HepG2 (cell line): ENCODE results near the gene HHIPL1. TPM values are rescaled to one million over a fixed set of nuclear protein-coding genes. Genes with fewer than 3 reads are reported as not detected.

Experiments
- BRD4 ChIP-seq: sonication (generic); formaldehyde crosslinking; IDR thresholded peaks from 2 replicates; pipeline ENCODE4 v1.4.0; 2020; ENCODE audit warnings: missing genetic modification reagents
- CCAR2 ChIP-seq: fragments of 200-400 bp; formaldehyde crosslinking; optimal IDR thresholded peaks from 2 replicates; pipeline ENCODE3; 2018; ENCODE audit warnings: low read depth, mild to moderate bottlenecking, low read length, moderate library complexity
- ELF1 ChIP-seq: sonication (generic); formaldehyde crosslinking; IDR thresholded peaks from 2 replicates; pipeline ENCODE4 v1.4.0; 2020; ENCODE audit warnings: missing genetic modification reagents
- FOXO1 ChIP-seq: sonication (generic); formaldehyde crosslinking; IDR thresholded peaks from 2 replicates; pipeline ENCODE4 v1.4.0; 2020; ENCODE audit warnings: missing genetic modification reagents
- HOXA5 ChIP-seq: sonication (generic); formaldehyde crosslinking; IDR thresholded peaks from 2 replicates; pipeline ENCODE4 v1.4.0; 2020; ENCODE audit warnings: missing genetic modification reagents
- ISX ChIP-seq: sonication (generic); formaldehyde crosslinking; conservative IDR thresholded peaks from 2 replicates; pipeline ENCODE4 v1.5.0; 2020; ENCODE audit warnings: missing genetic modification reagents
- MED1 ChIP-seq: sonication (generic); formaldehyde crosslinking; IDR thresholded peaks from 2 replicates; pipeline ENCODE4 v1.4.0; 2020; ENCODE audit warnings: missing genetic modification reagents
- MIER2 ChIP-seq: IDR thresholded peaks from 2 replicates; pipeline ENCODE4 v1.6.1; 2016; ENCODE audit warnings: missing biosample characterization, missing genetic modification reagents
- MXI1 ChIP-seq: IDR thresholded peaks from 3 replicates; pipeline ENCODE4 v1.6.1; 2012; ENCODE audit warnings: low read depth, low read length, inconsistent platforms, borderline replicate concordance
- NFYB ChIP-seq: sonication (generic); formaldehyde crosslinking; IDR thresholded peaks from 2 replicates; pipeline ENCODE4 v1.4.0; 2020; ENCODE audit warnings: missing genetic modification reagents
- PHF20 ChIP-seq: sonication (generic); formaldehyde crosslinking; IDR thresholded peaks from 2 replicates; pipeline ENCODE4 v1.5.0; 2020; ENCODE audit warnings: mild to moderate bottlenecking, missing genetic modification reagents
- PRMT3 ChIP-seq: sonication (generic); formaldehyde crosslinking; IDR thresholded peaks from 2 replicates; pipeline ENCODE4 v1.8.1; 2022; ENCODE audit warnings: low read depth, mild to moderate bottlenecking, moderate library complexity, missing genetic modification reagents, borderline replicate concordance
- RBM39 ChIP-seq: fragments of 200-400 bp; formaldehyde crosslinking; IDR thresholded peaks from one replicate; pipeline ENCODE4 v1.6.1; 2018; ENCODE audit warnings: antibody characterized with exemption, mild to moderate bottlenecking, low read depth, low read length; ENCODE audit not compliant: poor library complexity, severe bottlenecking
- RFX5 ChIP-seq: IDR thresholded peaks from 2 replicates; pipeline ENCODE4 v1.6.1; 2011; ENCODE audit warnings: low read depth, low read length, improper control_type of control experiment
- SATB2 ChIP-seq: sonication (generic); formaldehyde crosslinking; IDR thresholded peaks from 2 replicates; pipeline ENCODE4 v1.5.0; 2020; ENCODE audit warnings: missing genetic modification reagents
- SMAD3 ChIP-seq: sonication (generic); formaldehyde crosslinking; IDR thresholded peaks from 2 replicates; pipeline ENCODE4 v1.4.0; 2020; ENCODE audit warnings: missing genetic modification reagents
- STAG1 ChIP-seq: sonication (generic); formaldehyde crosslinking; IDR thresholded peaks from 2 replicates; pipeline ENCODE4 v1.4.0; 2020; ENCODE audit warnings: missing genetic modification reagents
- ZBTB38 ChIP-seq: sonication (generic); formaldehyde crosslinking; IDR thresholded peaks from 2 replicates; pipeline ENCODE4 v1.5.1; 2020; ENCODE audit warnings: mild to moderate bottlenecking, missing genetic modification reagents
- ZFYVE20 ChIP-seq: sonication (generic); formaldehyde crosslinking; IDR thresholded peaks from 2 replicates; pipeline ENCODE4 v1.8.0; 2023; ENCODE audit warnings: low read depth, mild to moderate bottlenecking, moderate library complexity, missing genetic modification reagents, borderline replicate concordance
- ZHX2 ChIP-seq, 2 experiments: sonication (generic) in 1 of 2; formaldehyde crosslinking in 1 of 2; IDR thresholded peaks; 2 replicates each; pipeline versions ENCODE4 v1.6.1 to v1.9.0; 2014 to 2022; ENCODE audit warnings: antibody characterized with exemption in 1 of 2, borderline replicate concordance in 1 of 2, inconsistent platforms in 1 of 2, low read depth in 1 of 2, missing genetic modification reagents in 1 of 2
- ZNF598 ChIP-seq: sonication (generic); formaldehyde crosslinking; IDR thresholded peaks from 2 replicates; pipeline ENCODE4 v1.5.1; 2020; ENCODE audit warnings: mild to moderate bottlenecking, missing genetic modification reagents, borderline replicate concordance
- ZNF772 ChIP-seq: sonication (generic); formaldehyde crosslinking; IDR thresholded peaks from 2 replicates; pipeline ENCODE4 v1.5.0; 2020; ENCODE audit warnings: mild to moderate bottlenecking, missing genetic modification reagents
- ZSCAN21 ChIP-seq: sonication (generic); formaldehyde crosslinking; IDR thresholded peaks from 2 replicates; pipeline ENCODE4 v1.8.0; 2022; ENCODE audit warnings: mild to moderate bottlenecking, missing genetic modification reagents, moderate library complexity, borderline replicate concordance
- polyA plus RNA-seq, 8 experiments: library from polyadenylated mRNA; depleted of rRNA in 3 of 8; stranded (reverse) in 7 of 8; unstranded in 1 of 8; fragments of >200 nt; fragmentation: Illumina TruSeq in 4 of 8; extraction: Trizol in 4 of 8; gene quantifications; 2 replicates each; pipeline versions ENCODE4 v1.2.1 to v1.2.3, GENCODE V29; 2011 to 2016; ENCODE audit warnings: low read depth in 4 of 8, missing spikeins in 1 of 8, mixed read lengths in 1 of 8; ENCODE audit not compliant: insufficient read depth in 1 of 8
- total RNA-seq, 5 experiments: library from RNA; depleted of rRNA; stranded (reverse); fragments of >200 nt; fragmentation: Illumina TruSeq; extraction: Trizol; gene quantifications; 2 replicates each; pipeline ENCODE4 v1.2.3, GENCODE V29; 2016; ENCODE audit warnings: low read depth in 1 of 5
- TF ChIP-seq, protein P1 (sequence below): sonication (generic); formaldehyde crosslinking; IDR thresholded peaks from 2 replicates; pipeline ENCODE4 v1.5.1; 2020; ENCODE audit warnings: missing genetic modification reagents, mild to moderate bottlenecking, borderline replicate concordance
- TF ChIP-seq, protein P2 (sequence below): sonication (generic); formaldehyde crosslinking; IDR thresholded peaks from 2 replicates; pipeline ENCODE4 v1.5.0; 2020; ENCODE audit warnings: missing genetic modification reagents

HHIPL1 gene
- total and polyA plus RNA-seq, 2 of the 13 experiments (the other 11 are each of a cell fraction or from before 2014, with no cell fraction given): not detected

DNA sequence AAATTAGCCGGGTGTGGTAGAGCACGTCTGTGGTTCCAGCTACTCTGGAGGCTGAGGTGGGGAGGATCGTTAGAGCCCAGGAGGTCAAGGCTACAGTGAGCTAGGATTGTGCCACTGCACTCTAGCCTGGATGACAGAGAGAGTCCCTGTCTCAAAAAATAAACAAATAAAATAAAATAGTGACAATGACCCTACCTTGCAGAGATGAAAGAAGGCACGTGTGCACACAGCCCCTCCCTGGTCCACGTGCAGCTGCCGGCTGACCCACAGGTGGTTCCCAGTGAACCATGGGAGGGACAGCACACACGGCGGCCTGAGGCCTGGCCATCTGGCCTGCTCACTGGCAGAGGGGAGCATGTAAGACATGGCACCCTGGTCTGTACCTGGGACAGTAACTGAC lies 4.7 kb downstream of the HHIPL1 start (continued):
- no peak for TF ChIP-seq PHF20 (CRISPR knock-in tag)
- TF ChIP-seq MIER2: no peak
- no peak for TF ChIP-seq ZNF598 (CRISPR knock-in tag)
- peak; percentile 60; the same call in 1 of the 2 replicates for TF ChIP-seq HOXA5 (CRISPR knock-in tag)
- TF ChIP-seq NFYB: no peak
- TF ChIP-seq ZSCAN21 (CRISPR knock-in tag): no peak
- no peak for TF ChIP-seq STAG1
- no peak for TF ChIP-seq PRMT3 (CRISPR knock-in tag)
- no peak for TF ChIP-seq BRD4 (CRISPR knock-in tag)
- TF ChIP-seq ZFYVE20 (CRISPR knock-in tag): no peak
- TF ChIP-seq SMAD3 (CRISPR knock-in tag): no peak
- no peak for TF ChIP-seq ZBTB38
- TF ChIP-seq SATB2 (CRISPR knock-in tag): no peak
- TF ChIP-seq RBM39: no peak
- no peak for TF ChIP-seq ISX (CRISPR knock-in tag)
- no peak for TF ChIP-seq MXI1
- no peak for TF ChIP-seq RFX5
- TF ChIP-seq ZHX2 (IDR thresholded peaks at IDR 0.05; ENCODE audit: low read depth): no peak
- no peak for TF ChIP-seq ZHX2 (CRISPR knock-in tag; IDR thresholded peaks at IDR 0.05; ENCODE audit: borderline replicate concordance)
- TF ChIP-seq, protein P1, sequence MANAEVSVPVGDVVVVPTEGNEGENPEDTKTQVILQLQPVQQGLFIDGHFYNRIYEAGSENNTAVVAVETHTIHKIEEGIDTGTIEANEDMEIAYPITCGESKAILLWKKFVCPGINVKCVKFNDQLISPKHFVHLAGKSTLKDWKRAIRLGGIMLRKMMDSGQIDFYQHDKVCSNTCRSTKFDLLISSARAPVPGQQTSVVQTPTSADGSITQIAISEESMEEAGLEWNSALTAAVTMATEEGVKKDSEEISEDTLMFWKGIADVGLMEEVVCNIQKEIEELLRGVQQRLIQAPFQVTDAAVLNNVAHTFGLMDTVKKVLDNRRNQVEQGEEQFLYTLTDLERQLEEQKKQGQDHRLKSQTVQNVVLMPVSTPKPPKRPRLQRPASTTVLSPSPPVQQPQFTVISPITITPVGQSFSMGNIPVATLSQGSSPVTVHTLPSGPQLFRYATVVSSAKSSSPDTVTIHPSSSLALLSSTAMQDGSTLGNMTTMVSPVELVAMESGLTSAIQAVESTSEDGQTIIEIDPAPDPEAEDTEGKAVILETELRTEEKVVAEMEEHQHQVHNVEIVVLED (CRISPR knock-in tag): no peak
- no peak for TF ChIP-seq CCAR2
- no peak for TF ChIP-seq ELF1
- peak; percentile 51 for TF ChIP-seq MED1 (CRISPR knock-in tag)
- TF ChIP-seq, protein P2, sequence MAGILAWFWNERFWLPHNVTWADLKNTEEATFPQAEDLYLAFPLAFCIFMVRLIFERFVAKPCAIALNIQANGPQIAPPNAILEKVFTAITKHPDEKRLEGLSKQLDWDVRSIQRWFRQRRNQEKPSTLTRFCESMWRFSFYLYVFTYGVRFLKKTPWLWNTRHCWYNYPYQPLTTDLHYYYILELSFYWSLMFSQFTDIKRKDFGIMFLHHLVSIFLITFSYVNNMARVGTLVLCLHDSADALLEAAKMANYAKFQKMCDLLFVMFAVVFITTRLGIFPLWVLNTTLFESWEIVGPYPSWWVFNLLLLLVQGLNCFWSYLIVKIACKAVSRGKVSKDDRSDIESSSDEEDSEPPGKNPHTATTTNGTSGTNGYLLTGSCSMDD (CRISPR knock-in tag): no peak
- TF ChIP-seq ZNF772 (CRISPR knock-in tag): no peak
- no peak for TF ChIP-seq FOXO1 (CRISPR knock-in tag)
